Keratinocyte (primary cell): Measurements from ENCODE around the gene TMEM184A.

Source experiments
- CTCF ChIP-seq, 3 experiments: IDR thresholded peaks in 1 of 3; conservative IDR thresholded peaks in 1 of 3; optimal IDR thresholded peaks in 1 of 3; 2 replicates in 2 of 3; 3 replicates in 1 of 3; pipeline versions ENCODE3 to v1.5.1; 2011; ENCODE audit warnings: low read length in 3 of 3, mild to moderate bottlenecking in 3 of 3, moderate library complexity in 2 of 3, control low read depth in 1 of 3, inconsistent platforms in 1 of 3; ENCODE audit not compliant: insufficient read depth in 2 of 3; ENCODE audit errors: extremely low read depth in 1 of 3
- EZH2 ChIP-seq: IDR thresholded peaks from one replicate; pipeline ENCODE4 v1.6.1; 2012; ENCODE audit warnings: inconsistent platforms, mild to moderate bottlenecking, low read length, moderate library complexity

GRCh38 chr7:1536455-1536742 lies 19.6 kb downstream of the TMEM184A start:
- TF ChIP-seq CTCF (optimal IDR thresholded peaks at IDR 0.05 in 1 of 3, IDR thresholded peaks at IDR 0.05 in 1 of 3, conservative IDR thresholded peaks at IDR 0.05 in 1 of 3; ENCODE audit: extremely low read depth in 1 of 3, insufficient read depth in 2 of 3, low read length in 3 of 3) (no peak), EZH2 (no peak)
